OCI-M2 (cell line): ENCODE data around the gene EPOP.

ENCODE experiments used
- DNase-seq: peaks from one replicate; lab custom pipeline; 2025; ENCODE audit not compliant: unreplicated experiment; lab: John Stamatoyannopoulos, UW

EPOP gene

GRCh38 chr17:38674749-38675615, at the start of gene EPOP:
TSS of gene EPOP (minus strand) at chr17:38674957. CDS start at chr17:38674495, 462 bp downstream.
- peak; percentile 32 for DNase-seq

- no peak for DNase-seq
Measured at GRCh38 chr17:38721802-38722201, 47.0 kb upstream of the EPOP start.

GRCh38 chr17:38720941-38721340, 46.2 kb upstream of the EPOP start:
- DNase-seq, result no peak

GRCh38 chr17:38719943-38720641, 45.3 kb upstream of the EPOP start:
- no peak for DNase-seq

DNA sequence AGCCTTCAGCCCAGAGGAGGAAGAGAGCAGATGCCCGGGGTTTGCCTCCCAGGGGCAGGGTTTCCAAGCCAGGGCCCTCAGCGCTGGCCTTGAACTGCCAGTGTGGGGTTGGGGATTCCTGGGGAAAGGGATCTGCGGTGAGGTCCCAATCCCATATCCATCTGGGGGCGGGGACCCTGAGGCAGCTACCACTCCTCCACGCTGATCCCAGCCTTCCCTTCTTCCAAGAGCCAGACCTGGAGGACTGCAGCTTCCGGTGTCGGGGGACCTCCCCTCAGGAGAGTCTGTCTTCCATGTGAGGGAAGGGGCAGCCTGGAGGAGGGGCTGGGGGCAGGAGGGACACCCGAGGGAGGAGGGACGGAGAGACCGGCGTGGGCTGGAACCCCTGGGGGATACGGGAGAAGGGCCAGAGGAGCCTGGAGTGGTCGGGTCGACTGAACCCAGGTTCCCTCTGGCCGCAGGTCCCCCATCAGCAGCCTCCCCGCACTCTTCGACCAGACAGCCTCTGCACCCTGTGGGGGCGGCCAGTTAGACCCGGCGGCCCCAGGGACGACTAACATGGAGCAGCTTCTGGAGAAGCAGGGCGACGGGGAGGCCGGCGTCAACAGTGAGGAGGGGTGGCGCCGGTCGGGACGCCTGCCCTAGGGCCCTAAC, 44.7 kb upstream of the EPOP start:
- no peak for DNase-seq

DNA sequence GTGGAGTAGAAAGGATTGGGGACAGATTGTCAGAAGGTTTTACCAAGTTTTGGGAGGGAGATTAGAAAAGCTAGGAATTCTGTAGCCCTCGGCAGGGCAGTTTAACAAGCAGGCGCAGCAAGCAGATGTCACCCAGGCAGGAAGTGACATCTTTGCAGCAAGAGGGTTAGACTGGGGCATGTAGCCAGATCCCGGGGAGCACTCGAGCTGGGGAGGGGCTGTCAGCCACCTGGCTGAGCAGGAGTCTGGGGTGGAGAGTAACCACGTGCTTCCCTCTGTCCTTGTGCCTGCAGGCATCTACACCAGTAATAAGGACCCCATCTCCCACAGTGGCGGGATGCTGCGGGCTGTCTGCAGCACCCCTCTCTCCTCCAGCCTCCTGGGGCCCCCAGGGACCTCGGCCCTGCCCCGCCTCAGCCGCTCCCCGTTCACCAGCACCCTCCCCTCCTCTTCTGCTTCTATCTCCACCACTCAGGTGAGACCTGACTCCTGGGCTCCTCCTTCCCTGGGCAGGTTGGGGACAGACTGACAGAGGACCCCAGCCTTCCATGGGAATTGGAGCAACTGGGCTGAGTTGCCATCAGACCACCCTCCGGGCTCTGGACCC, 42.5 kb upstream of the EPOP start:
- DNase-seq, result no peak

DNA sequence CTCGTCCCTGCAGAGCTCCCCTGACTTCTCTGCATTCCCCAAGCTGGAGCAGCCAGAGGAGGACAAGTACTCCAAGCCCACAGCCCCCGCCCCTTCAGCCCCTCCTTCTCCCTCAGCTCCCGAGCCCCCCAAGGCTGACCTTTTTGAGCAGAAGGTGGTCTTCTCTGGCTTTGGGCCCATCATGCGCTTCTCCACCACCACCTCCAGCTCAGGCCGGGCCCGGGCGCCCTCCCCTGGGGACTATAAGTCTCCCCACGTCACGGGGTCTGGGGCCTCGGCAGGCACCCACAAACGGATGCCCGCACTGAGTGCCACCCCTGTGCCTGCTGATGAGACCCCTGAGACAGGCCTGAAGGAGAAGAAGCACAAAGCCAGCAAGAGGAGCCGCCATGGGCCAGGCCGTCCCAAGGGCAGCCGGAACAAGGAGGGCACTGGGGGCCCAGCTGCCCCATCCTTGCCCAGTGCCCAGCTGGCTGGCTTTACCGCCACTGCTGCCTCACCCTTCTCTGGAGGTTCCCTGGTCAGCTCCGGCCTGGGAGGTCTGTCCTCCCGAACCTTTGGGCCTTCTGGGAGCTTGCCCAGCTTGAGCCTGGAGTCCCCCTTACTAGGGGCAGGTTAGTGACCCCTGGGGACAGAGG, 41.7 kb upstream of the EPOP start:
- no peak for DNase-seq

DNA sequence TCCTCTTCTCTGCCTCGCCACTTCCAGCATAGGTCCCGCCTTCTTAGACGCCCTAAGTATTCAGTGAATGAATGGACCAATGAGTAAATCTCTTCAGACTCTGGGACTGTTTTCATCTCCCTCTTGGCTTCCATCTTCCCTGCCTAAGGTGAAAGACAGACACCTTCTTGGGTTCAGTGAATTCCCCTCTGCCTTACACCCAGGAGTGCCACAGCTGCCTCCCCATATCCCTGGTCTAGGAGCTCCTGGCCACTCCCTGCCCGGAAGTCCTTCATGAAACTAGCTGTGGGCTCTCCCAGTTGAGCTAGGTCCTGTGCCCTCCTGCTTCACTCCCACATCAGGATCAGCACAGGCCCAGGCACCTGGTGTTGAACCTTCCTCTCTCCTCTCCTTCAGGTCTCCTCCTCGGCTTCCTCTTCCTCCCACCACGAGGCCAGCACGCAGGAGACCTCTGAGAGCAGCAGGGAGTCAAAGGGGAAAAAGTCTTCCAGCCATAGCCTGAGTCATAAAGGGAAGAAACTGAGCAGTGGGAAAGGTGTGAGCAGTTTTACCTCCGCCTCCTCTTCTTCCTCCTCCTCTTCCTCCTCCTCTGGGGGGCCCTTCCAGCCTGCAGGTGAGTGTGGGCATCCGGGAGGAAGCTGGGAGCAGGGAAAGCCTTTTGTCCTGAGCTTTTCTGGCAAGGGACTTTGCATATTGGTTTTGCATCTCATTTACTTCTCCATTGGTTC, 40.6 kb upstream of the EPOP start:
- DNase-seq, result no peak

GRCh38 chr17:38713456-38714075, 38.8 kb upstream of the EPOP start:
- DNase-seq, result no peak

- DNase-seq, result no peak
Measured at GRCh38 chr17:38712593-38712992, 37.8 kb upstream of the EPOP start.

DNA sequence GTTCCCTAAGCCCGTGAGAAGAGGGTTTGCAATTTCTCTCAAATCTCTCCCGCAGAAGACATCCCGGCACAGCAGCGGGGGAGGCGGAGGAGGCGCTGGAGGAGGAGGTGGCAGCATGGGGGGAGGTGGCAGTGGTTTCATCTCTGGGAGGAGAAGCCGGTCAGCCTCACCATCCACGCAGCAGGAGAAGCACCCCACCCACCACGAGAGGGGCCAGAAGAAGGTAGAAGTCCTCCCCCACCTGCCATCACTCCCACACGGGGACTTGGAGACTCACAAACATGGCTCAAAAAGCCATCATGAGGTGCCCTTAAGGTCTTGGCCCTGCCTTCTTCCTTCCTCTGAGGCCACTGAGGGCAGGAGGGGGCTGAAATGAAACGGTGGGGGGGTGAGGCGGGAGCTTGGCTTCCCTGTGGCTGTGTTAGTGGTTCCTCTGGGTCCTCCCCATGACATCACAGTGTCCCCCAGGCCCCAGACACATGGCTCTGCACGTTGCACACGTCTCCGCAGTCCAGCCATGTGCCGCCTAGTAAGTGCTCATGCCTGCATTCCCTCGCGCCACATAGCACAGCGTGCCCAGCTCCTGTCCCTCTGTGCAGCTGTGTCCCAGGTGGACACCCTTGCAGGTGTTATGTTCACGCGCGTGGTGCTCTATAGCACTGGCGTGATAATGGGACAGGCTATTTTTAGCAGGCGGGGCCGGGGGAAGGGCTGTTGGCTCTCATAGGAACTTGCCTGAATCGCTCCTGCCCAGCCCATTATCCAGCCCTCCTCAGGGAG, 37.2 kb upstream of the EPOP start:
- no peak for DNase-seq

- DNase-seq, result no peak
Measured at GRCh38 chr17:38710985-38711384, 36.2 kb upstream of the EPOP start.

GRCh38 chr17:38710604-38710962, 35.8 kb upstream of the EPOP start:
- DNase-seq, result no peak

DNA sequence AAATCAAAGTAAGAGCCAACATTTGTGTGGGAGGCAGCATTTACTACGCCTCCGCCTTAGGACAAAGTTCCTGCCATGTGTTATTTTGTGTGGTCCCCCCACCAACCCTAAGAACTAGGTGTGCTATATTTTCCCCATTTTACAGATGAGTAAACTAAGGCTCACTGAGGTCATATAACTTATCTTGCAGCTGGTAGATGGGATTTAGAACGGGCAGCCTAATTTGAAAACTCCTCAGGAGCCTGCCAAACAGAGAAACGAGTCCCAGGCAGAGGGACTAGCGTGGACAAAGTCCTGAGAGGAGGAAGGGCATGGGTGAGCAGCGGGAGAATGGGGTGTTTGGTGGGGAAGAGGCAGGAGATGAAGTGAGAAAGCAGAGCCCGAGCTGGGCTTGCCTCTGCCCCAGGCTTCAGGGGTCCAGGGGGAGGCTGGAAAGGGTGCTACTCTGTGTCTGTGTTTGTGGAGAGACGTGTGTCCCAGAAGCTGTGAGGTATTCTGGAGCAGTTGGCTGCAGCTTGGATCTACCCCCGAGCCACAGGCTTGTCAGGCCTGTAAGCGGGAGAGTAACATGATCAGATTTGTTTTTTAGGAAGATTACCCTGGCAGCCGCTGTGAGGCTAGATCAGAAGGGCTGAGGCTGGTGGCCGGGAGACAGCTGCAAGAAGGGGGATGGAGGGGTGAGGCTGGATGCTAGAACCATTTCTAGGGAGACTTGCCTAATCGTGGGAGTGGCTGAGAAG, 35.3 kb upstream of the EPOP start:
- DNase-seq, result no peak

GRCh38 chr17:38709104-38709820, 34.5 kb upstream of the EPOP start:
- no peak for DNase-seq

GRCh38 chr17:38707678-38708351, 33.1 kb upstream of the EPOP start:
- DNase-seq, result no peak

- DNase-seq, result no peak
Measured at GRCh38 chr17:38706505-38707216, 31.9 kb upstream of the EPOP start.
